GM21447 (cell line): ENCODE data around the gene AFAP1.
"Not testable (repeated sequence)": the region's sequence is repeated elsewhere in the genome, so short reads cannot be mapped to it uniquely, and the experiment has no call there.

ENCODE experiments used
- ATAC-seq: cut with Tn5 transposase; IDR thresholded peaks from one replicate; pipeline ENCODE4 v1.9.1; 2021; ENCODE audit not compliant: unreplicated experiment

The AFAP1 gene

DNA sequence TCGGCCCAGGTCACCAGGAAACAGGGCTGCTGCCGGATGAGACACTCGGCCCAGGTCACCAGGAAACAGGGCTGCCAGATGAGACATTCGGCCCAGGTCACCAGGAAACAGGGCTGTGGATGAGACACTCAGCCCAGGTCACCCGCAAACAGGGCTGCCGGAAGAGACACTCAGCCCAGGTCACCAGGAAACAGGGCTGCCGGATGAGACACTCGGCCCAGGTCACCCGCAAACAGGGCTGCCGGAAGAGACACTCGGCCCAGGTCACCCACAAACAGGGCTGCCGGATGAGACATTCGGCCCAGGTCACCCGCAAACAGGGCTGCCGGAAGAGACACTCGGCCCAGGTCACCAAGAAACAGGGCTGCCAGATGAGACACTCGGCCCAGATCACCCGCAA lies 21.5 kb downstream of the AFAP1 start:
- ATAC-seq: not testable (repeated sequence)

DNA sequence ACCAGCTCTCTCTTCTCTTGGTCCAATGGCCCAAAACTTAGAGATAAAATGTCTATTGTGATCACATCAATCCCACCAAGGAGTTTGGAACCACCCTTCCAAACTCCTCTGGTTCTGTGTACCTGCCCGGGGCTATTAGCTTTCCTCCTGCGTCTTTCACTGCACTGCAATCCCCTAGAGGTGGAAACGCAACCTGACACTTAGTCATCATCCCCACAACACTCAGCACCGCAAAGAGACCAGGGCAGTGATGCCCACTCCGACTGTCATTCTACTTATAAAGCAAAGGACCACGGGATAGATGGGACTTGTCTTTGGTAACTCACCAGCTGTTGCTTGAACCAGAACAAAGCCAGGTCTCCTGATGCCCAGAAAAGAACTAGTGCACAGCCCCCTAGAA lies 22.0 kb downstream of the AFAP1 start:
- ATAC-seq: no peak

DNA sequence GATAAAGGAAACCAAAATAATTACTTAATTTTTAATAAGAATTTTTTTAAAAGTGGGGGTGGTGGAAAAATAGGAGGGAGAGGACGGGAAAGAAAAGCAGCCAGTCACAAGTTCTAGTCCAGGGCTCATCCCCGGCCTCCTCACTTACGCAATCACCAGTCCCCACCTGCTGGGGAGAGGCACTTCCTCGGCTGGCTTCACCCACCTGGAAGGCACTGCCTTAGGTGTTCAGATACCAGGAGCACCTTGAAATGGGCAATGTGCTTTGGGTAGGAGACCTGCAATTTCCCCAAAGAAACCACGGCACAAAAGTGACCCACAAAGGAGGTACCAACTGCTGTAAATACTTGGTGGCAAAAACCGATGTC lies 23.8 kb downstream of the AFAP1 start:
- ATAC-seq: no peak

DNA sequence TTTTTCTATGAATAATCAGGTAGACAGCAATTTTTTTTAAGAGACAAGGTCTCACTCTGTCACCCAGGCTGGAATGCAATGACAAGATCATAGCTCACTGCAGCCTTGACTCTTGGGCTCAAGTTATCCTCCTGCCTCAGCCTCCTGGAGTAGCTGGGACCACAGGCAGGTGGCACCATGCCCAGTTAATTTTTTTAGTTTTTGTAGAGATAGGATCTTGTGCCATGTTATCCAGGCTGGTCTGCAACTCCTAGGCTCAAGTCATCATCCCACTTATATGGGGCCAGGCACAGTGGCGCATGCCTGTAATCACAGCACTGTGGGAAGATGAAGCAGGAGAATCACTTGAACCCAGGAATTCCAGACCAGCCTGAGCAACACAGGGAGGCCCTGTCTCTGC lies 26.8 kb downstream of the AFAP1 start:
- ATAC-seq: no peak

DNA sequence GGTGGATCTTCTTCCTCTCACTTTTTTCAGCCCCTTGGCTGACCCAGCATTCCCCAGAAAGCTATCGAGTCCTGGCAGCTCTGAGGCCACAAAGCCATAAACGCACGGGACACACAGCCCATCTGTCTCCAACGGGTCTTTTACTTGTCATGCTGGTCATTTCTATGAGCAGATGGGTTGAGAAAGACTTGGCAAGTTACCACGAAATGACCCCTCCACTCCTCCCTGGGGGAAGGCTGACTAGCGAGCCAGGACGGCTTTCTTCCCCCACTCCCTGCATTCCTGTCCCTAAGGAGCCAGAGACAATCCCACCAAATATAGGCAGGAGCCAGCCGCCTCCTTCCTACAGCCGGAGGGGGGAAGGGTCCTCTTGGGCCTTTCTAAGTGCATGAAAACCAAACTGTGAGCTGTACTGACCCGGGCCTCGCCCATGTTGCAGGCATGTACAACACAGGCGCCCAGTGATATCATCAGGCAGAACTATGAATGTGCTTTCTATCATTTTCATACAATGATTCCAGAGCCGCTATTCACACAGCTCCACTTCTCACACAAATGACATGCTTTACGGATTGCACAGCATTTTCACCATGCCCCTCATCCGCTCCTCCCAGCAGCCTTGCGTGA lies 28.6 kb downstream of the AFAP1 start:
- ATAC-seq: no peak

DNA sequence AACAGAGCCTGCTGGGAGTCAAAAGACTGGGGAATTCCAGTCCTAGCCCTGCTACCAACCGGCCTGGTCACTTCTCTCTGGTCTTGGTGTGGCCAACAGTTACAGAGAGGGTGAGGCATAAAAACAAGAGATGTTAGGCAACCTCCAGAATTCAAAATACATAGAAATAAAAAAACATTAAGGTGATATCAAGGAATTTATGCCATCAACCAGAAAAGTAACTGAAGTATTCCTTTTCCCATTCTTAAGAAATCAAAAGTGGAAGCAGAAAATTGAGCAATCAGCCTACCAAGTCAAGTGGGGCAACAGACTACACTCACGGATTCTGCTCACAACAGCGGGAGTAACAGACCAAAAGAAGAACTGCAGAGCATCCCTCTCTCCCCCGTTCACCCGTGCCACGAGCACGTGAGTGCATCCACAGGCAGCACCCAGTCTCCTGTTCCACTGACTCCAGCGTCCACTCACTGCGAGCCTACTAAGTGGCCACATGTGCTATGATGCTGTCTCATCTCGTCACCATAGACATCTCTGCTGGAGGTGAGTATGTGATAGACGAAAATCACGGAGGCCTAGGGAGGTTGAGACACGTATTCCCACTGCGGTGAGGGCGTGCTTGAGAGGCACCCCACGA lies 29.3 kb downstream of the AFAP1 start:
- no peak for ATAC-seq

DNA sequence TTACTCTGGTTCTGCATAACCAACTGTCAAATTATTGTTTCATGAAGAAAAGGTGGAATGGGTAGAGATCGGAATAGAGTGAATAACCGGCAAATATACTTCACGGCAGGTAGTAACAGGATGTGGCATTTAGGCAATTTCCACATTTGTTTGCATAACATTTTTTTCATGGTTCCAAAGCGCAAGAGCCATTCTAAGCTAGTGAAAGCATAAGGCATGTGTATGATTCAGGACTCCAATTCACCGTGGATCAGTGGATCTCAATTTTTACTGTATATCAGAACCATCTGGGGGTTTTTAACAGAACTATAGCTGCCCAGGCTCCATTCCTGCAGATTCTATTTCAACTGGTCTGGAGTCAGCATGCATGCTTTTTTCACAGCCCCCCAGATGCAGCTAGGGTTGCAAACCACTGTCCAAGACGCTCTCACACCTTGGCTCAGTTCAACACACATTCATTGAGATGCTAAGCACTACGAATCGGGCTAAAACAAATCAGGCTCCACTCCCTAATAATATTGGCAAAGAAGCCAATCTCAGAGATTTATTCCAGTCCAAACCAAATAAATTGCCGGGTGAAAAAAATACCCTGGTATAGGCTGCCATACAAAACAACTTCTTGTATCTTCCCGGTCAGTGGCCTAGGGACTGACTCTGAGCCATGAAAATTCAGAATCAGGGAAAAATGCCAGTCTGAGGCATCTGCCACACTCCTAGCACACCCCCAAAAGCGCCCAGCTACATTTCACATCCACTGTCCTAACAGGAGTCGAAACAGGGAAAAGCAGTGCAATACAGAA lies 30.0 kb downstream of the AFAP1 start:
- no peak for ATAC-seq

DNA sequence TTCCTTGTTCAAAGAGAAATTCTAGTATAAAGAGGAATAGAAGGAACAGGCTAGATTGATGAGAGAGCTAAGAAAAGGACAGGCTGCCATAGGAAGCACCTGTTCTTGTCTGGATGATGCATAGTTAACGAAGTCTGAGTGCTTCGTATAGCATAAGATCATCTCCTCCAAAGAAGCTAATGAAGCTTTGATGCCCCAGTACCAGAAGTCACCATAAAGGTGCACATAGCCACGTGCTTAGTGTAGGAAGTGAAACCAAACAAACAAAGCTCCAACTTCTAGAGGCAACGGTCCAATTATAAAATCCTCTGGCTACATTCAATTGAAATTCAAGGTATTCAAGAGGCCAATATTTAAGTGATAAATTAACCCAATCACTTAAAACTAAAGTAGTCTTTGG lies 31.0 kb downstream of the AFAP1 start:
- ATAC-seq: no peak

DNA sequence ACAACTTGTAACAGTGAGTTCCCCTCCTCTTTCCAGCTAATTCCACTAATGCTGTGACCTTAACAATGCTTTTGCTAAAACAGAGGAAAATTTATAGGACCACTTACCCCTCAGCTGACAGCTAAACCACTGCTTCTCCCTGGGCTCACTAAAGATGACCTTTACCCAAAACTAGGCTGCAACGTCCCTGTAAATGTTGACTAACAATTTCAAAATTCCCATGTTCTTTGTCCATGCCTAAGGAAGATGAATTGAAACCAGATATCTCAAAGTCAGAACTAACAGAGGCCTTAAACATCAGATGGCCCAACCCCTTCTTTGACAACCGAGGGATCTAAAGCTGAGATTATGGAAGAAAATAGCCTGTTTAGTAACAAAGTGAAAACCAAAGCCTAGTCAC lies 32.5 kb downstream of the AFAP1 start:
- no peak for ATAC-seq

DNA sequence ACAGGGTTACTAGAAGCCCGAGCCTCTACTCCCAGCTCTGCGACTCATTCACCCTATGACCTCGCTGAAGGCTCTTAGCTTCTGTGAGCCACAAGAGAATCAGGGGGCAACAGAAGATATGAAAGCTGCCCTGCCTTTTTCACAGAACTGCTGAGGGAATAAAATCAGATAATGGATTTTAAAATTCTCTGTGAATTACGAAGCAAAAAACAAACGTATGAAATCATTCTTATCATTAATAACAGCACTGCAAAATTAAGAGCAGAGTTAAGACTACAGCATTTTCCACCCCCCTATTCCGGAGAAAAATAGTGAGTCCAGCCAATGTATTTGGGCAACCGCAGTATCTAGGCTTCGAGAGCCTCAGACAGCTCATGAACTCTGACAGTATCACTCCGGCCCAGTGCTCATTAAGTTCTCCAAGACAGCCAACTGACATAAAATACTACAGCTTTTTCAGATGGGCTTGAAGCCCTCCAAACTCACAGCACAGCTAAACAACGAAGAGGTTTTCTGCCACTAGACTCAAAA lies 33.4 kb downstream of the AFAP1 start:
- ATAC-seq: no peak

DNA sequence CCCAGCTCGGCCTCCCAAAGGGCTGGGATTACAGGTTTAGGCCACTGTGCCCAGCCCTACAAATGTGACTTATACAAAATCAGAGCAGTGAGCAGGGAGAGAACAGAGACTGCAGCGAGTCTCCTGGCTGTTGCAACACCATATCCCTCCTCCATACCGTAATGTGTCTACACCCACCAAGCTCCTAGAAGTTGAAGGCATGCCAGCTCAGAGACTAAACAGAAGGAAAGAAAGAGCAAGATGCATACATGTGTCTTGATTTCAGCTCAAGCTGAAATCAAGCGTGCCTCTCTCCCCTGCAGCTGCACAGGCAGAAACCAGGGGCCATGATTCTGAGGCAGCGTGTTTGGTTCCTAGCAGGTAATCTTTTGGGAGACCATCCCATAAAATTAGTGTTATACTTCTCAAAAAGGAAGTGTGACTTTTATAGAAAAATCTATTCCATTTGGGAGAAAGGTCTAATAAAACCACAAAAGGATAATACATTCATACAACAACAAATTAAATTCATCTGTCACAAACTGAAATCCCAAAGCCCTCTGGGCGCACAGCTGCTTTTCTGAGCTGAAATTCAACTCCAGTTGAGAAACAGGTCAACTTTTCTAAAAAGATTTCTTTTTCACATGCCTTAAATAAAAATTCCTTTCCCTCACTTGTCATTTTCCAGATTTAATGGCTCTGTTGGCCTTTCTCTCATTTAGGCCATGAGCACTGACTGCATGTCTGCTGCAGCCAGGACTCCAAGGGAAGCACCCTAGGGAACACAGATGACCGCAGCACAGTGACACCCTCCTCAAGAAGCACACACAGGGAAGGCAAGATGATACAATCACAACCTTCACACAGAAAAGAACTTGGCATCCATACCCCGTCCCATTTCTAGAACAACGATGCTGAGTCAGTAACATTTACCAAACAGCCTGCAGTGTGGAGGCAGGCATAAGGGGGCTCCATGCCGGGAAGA lies 34.4 kb downstream of the AFAP1 start:
- no peak for ATAC-seq

DNA sequence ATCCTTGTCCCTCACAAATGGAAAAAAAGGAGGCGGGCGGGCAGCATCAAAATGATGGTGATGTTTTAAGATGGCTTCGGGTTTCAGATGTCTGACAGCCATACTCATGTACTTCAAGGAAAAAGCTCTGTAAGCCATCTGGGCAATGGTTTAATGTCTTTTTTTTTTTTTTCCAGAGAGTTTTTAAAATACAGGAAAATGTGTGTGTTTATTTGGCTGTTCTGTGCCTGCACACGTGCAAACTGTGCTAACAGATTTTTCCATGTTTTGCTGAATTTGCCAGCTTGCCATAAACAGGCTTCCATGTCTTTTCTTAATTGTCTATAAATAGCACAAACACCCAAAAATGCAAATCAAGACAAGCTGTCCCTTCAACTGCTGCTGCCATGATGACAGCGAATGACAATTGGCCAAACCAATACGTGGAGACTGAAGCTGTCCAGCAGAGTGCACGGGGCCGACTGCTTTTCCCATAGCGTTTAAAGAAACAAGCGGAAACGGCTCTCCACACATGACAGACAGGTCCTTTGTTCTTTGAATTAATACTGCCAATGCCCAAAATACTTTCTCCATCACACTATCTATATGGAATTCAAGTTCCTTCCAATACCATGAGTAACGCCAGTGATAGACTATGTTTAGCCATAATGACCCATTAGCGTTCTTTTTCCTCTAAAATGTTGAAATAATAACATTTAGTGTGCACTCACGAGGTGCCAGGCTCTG lies 35.7 kb downstream of the AFAP1 start:
- no peak for ATAC-seq

DNA sequence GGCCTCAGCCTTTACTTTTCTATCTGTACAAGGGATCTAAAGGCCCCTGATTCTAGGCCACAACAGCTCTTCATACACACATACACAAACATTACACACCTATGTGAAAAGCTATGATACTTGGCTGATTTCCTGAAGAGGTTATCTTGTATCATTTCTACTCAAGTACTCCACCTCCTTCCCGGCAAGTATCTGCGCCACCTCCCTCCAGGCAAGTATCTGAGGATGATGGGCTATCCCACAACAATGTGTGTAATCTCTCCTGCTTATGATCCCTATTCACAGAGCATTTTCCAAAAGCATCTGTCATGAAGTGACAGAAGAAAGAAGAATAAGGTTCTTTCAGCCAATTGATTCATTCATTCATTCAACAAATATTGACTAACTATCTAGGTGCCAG lies 36.8 kb downstream of the AFAP1 start:
- no peak for ATAC-seq

DNA sequence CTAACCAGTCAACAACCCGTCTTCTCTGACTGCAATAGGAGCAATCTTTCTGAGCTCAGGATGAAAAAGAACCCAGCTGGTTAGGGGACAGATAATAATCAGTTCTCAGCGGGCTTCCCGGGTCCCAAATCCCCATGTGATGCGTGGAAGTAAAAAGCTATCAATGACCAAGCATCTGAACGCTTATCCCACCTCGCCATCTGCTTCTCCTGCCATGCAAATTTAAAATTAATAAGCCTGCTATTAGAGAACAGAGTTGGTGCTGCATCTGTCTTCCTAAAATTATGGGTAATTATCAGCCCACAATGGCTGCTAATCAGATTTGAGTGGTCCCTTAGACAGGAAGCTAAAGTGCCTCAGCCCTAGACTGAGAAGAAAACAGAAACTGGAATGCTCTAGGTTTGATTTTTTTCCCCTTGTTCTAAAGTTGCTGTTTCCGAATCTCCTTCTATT lies 37.5 kb downstream of the AFAP1 start:
- no peak for ATAC-seq

DNA sequence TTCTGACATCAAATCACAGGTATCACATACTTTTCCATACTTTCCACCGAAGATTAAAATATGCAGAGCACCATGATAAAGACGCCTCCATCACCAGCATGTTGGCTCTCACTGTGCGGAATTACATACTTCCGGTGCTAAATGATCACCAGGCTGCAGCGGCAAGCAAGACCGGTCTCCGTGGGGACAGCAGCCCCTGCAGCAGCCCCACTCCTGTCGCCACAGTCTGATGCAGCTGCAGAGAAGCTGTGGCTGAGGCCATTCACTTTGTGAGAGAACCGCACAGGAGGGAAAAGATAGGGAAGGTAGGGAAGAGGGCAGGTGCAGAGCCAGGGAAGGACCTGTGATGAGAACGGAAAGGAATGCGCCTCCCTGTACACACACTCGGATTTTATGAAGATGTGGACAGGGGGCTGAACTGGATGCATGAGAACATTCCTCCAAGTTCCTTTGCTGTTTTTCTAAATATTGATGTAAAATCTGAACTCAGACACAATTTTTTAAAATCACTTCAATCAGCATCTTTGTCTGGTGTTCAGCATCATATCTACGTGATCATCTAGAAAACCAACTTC lies 38.3 kb downstream of the AFAP1 start:
- ATAC-seq: no peak

DNA sequence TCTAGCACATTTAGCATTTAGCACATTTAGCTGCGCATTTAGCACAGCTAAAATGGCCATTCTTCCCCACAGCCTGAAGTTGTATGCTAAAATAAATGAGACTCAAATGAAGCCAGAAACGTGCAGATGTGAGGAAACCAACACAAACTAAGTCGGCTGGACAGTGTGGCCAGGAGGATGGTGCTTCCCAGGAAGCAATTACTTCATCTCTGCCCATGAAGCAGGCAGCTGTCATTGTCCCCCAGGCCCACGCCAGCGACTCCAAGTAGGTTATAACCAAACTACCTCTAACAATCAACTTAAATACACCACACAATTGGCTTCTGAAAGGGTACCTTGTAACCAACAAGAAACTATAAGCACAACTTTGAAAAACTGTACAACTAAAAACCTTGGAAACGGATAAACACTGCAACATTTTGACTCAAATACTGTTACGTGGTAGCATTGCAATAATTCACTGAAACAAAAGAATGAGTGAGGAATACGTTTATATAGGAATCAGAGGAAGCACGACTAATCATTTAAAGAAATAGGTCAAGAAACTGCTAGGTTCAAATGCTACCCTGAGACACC lies 39.2 kb downstream of the AFAP1 start:
- ATAC-seq: no peak

DNA sequence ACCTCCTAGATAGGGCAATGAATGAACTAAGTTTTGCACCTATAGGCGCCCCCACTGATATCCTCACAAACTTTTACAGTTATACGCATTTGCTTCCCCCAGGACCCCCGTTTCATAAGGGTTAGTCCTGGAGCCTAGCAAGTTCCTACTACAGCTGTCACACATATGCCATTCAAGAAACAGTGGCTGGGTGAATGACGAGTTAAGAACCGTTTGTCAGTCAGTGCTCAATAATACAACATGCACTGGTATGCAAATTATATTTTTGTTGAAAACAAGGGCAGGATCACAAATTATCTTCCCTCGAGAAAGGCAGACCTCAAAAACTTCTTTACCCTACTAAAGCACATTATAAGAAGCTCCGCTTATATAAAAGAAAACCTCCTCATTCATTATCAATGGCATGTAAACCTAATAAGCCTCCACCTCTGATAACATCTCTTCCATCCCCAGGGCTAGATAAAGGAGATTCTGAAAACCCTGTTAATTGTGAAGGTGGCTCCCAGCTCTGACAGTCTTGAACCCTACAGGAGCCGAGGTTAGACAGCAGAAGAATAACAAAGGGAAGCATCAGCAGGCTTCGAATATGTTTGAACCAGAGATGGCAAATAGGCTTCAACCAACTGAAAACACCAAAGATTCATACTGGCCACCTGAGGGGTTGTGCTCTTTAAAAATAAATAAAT lies 40.3 kb downstream of the AFAP1 start:
- no peak for ATAC-seq

DNA sequence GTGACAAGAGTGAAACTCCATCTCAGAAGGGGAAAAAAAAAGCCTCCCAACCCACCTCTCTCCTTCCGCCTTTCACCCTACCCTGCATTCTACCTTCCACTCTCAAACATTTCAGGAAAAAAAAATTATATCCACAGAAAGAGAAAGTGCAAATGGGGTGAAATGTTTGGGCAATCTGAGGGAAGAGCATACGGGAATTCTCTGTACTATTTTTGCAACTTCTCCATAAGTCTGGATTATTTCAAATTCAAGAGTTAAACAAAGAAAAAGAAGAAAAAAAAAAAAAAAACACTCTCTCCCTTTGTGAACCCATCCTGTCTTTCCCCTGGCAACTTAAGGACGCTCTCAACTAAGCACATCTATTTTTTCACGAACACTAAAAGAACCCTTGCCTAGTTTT lies 41.3 kb downstream of the AFAP1 start:
- ATAC-seq: no peak

DNA sequence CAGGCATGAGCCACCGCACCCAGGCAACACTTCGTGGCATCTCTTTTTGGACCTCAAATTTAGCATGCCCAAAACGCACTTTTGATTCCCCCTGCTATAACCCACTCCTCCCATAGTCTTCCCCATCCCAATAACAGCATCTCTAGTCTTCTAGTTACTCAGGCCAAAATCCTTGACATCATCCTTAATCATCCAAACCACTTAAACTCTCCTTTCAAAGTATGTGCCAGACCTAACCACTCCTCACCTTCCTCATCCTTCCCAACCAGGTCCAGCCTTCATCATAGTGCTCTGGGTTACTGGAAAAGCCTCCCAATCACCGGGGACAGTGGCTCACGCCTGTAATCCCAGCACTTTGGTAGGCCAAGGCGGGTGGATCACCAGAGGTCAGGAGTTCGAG lies 41.9 kb downstream of the AFAP1 start:
- no peak for ATAC-seq
